Panc1 (cell line): ENCODE results near the gene CHRNG.

Experiments
- POLR2AphosphoS5 ChIP-seq: IDR thresholded peaks from 2 replicates; pipeline ENCODE4 v1.6.1; 2012; ENCODE audit warnings: mild to moderate bottlenecking, low read depth, low read length, moderate library complexity
- TCF7L2 ChIP-seq: IDR thresholded peaks from 2 replicates; pipeline ENCODE4 v1.6.1; 2011; ENCODE audit warnings: mild to moderate bottlenecking, low read depth, low read length, inconsistent platforms
- TF ChIP-seq, protein P1 (sequence below): fragments of 450-650 bp; IDR thresholded peaks from 2 replicates; pipeline ENCODE4 v1.5.1; 2017; ENCODE audit warnings: mild to moderate bottlenecking
- TF ChIP-seq, protein P2 (sequence below), 2 experiments: IDR thresholded peaks; 2 replicates each; pipeline ENCODE4 v1.6.1; 2011 to 2012; ENCODE audit warnings: low read depth in 2 of 2, control low read depth in 1 of 2, low read length in 1 of 2, mild to moderate bottlenecking in 1 of 2, moderate library complexity in 1 of 2; ENCODE audit not compliant: insufficient read depth in 1 of 2

DNA sequence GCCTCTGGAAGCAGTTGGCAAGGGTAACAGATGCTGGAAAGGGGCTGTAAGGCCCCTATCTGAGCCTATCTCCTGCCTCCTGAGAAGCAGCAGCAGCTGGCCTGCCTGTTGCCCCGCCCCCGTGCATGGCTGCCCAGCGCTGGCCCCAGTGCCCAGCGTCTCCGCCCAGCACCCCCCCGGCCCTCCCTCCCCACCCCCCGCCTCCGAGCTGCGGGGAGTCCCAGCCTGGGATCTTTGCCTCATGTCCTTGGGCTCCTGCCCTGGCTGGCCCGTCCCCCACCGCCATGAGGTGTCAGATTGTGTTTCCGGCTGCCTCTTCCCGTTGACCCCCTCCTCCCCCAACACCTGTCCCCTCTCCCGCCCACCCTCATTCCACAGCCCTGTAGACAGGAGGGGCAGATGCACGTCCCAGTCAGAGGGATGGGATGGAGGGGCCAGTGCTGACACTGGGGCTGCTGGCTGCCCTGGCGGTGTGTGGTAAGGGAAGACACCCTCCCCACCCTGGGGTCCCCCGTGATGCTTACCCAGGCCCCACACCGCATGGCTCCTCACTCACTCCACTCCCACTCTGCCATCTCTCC is 13.6 kb upstream of the CHRNG start, which contains the start of gene CHRND:
- TF ChIP-seq, protein P1, sequence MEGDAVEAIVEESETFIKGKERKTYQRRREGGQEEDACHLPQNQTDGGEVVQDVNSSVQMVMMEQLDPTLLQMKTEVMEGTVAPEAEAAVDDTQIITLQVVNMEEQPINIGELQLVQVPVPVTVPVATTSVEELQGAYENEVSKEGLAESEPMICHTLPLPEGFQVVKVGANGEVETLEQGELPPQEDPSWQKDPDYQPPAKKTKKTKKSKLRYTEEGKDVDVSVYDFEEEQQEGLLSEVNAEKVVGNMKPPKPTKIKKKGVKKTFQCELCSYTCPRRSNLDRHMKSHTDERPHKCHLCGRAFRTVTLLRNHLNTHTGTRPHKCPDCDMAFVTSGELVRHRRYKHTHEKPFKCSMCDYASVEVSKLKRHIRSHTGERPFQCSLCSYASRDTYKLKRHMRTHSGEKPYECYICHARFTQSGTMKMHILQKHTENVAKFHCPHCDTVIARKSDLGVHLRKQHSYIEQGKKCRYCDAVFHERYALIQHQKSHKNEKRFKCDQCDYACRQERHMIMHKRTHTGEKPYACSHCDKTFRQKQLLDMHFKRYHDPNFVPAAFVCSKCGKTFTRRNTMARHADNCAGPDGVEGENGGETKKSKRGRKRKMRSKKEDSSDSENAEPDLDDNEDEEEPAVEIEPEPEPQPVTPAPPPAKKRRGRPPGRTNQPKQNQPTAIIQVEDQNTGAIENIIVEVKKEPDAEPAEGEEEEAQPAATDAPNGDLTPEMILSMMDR: no peak
- TF ChIP-seq, protein P2, sequence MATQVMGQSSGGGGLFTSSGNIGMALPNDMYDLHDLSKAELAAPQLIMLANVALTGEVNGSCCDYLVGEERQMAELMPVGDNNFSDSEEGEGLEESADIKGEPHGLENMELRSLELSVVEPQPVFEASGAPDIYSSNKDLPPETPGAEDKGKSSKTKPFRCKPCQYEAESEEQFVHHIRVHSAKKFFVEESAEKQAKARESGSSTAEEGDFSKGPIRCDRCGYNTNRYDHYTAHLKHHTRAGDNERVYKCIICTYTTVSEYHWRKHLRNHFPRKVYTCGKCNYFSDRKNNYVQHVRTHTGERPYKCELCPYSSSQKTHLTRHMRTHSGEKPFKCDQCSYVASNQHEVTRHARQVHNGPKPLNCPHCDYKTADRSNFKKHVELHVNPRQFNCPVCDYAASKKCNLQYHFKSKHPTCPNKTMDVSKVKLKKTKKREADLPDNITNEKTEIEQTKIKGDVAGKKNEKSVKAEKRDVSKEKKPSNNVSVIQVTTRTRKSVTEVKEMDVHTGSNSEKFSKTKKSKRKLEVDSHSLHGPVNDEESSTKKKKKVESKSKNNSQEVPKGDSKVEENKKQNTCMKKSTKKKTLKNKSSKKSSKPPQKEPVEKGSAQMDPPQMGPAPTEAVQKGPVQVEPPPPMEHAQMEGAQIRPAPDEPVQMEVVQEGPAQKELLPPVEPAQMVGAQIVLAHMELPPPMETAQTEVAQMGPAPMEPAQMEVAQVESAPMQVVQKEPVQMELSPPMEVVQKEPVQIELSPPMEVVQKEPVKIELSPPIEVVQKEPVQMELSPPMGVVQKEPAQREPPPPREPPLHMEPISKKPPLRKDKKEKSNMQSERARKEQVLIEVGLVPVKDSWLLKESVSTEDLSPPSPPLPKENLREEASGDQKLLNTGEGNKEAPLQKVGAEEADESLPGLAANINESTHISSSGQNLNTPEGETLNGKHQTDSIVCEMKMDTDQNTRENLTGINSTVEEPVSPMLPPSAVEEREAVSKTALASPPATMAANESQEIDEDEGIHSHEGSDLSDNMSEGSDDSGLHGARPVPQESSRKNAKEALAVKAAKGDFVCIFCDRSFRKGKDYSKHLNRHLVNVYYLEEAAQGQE (IDR thresholded peaks at IDR 0.05; ENCODE audit: insufficient read depth in 1 of 2, low read depth in 2 of 2, low read length in 1 of 2): no peak
- no peak for TF ChIP-seq POLR2AphosphoS5
- no peak for TF ChIP-seq TCF7L2
